Hematopoietic multipotent progenitor cell treated with erythropoietin and hydrocortisone succinate and interleukin-3 and kit ligand, for 8 days (in vitro differentiated cells): ENCODE results near the gene TGM1.
"Not testable (repeated sequence)": the region's sequence is repeated elsewhere in the genome, so short reads cannot be mapped to it uniquely, and the experiment has no call there.

Source experiments
- DNase-seq: peaks from one replicate; pipeline ENCODE4 v3.0.0-alpha.2; 2015

Gene TGM1

DNA sequence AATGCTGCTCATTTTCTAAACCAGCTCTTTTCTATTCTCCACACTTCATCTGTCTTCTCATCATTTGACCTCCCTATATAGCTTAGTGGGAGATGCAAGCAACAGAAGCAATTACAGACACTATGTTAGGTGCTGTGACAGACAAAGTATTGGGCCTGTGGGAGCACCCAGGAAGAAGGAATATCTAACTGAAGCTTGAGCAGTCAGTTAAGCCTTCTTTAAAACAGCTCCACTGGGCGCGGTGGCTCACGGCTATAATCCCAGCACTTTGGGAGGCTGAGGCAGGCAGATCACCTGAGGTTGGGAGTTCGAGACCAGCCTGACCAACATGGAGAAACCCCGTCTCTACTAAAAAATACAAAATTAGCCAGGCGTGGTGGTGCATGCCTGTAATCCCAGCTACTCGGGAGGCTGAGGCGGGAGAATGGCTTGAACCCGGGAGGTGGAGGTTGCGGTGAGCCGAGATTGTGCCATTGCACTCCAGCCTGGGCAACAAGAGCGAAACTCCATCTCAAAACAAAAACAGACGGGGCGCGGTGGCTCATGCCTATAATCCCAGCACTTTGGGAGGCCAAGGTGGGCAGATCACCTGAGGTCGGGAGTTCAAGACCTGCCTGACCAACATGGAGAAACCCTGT is 59.6 kb downstream of the TGM1 start:
- DNase-seq = not testable (repeated sequence)

DNA sequence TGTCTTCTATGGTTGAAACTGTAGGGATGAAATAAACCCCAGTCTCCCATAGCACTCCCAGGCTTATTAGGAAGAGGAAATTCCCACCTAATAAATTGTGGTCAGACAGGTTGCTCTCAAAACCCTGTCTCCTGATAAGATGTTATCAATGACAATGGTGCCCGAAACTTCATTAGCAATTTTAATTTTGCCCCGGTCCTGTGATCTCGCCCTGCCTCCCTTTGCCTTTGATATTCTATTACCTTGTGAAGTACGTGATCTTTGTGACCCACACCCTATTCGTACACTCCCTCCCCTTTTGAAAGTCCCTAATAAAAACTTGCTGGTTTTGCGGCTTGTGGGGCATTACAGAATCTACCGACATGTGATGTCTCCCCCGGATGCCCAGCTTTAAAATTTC is 60.4 kb downstream of the TGM1 start:
- not testable (repeated sequence) for DNase-seq
